ENCODE results near the gene SMG6.
A peak's percentile ranks its signal among the peaks of the same experiment; 100 is the strongest.

Gene SMG6

DNA sequence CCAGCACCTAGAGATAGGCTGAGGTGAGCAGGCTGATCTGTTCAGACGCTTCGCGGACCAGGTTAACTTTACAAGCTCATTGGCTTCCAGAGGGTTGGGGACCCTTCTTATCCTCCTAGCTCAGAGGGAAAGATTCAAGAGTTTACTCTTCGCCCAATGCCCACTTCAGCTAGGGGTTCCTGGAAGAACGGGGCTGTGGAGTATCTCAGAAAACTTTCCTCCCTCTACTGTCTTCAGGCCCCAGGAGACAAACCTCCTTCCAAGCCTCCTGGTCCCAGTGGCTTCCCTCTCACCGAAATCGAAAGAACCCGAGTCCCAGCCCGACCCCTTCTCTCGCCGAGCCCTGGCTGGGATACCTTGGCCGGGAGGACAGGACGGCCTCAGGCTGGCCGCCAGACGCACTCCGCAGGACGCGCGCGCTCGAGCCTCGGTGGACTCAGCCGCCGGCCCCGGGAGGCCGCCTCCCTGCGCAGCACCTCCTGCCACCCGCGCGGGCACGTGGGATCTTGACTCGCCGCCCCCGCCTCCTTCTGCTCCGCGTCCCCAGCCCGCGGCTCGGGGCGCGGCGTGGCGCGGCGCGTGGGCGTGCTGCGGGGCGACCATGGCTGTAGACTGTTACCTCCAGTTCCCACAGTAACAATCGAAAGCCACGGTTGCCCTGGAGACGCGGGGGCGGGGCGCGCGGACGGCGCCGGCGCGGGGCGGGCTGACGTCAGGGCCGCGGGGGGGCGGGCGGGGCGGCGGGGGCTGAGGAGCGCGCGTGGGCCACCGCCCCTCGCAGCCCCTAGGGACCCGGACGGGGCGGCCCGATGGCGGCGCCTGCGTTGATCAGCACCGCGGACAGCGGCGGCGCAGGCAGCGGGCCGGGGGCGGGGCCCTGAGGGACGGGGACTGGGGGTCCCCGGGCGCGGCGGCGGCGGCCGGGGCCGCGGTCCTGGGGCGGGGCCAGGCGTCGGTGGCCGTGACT, 254.0 kb downstream of the SMG6 start:
- DNase-seq (ENCODE audit: low read depth, low spot score): peak; percentile 72

DNA sequence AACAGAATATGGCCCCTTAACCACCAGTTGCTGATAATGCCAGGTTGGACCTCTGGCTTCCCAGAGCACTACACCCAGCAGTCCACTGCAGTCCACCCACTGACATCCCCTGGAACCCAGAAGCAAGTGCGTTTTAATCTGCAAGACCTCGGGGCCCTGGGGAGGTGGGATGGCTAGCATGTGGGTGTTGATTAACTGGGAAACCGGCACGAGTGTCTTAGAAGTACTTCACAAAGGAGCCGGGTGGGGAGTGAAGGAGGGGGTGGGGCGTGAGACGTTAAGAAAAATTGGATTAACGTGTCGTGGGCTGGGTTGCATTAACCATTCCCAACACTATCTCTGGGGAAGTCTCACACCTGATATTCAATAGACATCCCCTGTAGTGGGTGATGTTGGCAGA, 254.8 kb downstream of the SMG6 start:
- no peak for DNase-seq (ENCODE audit: low read depth, low spot score)

DNA sequence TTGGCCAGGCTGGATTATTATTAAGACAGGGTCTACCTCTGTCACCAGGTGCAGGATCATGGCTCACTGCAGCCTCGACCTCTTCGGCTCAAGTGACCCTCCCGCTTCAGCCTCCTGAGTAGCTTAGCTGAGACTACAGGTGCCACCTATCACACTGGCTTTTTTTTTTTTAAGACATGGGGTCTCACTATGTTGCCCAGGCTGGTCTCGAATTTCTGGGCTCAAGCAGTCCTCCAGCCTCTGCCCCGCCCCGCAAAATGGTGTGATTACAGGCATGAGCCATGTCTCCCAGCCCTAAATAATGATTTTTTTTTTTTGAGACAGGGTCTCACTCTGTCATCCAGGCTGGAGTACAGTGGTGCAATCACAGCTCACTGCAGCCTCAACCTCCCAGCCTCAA, 256.0 kb downstream of the SMG6 start:
- no peak for DNase-seq (ENCODE audit: low read depth, low spot score)

DNA sequence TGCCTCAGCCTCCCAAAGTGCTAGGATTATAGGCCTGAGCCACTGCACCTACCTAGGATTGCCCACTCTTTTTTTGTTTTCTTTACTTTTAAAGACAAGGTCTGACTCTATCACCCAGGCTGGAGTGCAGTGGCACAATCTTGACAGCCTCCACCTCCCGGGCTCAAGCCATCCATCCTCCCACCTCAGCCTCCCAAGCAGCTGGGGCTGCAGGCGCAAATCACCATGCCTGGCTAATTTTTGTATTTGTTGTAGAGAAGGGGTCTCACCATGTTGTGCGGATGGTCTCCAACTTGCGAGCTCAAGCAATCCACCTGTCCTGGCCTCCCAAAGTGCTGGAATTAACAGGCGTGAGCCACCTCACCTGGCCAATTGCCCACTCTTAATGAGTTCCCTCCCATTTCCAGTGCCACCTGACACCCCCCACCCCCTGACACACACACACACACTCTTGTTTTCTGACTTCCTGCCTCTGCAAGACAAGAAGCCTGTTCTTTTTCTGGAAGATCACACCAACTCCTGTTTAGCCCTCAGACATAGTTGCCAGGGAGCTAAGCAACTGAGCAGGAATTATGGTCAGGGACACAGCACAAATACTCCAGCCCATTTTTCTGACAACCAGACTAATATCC, 259.2 kb downstream of the SMG6 start:
- DNase-seq (ENCODE audit: low read depth, low spot score): no peak

DNA sequence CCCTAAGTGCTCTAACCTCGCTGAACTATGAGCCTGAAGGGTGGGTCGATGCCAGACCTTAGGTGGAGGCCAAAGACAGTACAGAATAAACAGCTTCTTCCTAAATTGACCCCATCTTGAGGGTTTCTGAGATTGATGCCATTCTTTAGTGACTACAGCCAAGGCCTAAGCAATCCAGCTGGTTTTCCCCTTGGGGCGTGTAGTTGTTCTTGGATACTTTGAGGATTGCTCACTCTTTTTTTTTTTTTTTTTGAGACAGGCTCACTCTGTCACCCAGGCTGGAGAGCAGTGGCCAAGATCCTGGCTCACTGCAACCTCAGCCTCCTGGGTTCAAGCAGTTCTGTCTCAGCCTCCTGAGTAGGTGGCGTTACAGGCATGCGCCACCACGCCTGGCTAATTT, 259.8 kb downstream of the SMG6 start:
- no peak for DNase-seq (ENCODE audit: low read depth, low spot score)

DNA sequence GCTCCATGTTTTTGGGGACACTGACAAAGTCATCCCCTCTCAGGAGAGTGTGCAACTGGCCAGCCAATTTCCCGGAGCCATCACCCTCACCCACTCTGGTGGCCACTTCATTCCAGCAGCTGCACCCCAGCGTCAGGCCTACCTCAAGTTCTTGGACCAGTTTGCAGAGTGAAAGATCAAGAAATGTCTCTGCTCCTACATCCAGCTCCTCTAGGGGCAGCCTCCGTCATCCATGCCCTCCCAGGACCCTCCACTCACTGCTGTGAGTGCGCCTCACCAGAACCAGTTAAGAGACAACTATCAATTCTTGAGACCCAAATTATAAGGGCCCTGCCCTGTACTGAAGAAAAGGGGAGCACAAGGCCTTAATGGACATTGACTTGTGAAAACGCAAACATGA, 260.7 kb downstream of the SMG6 start:
- no peak for DNase-seq (ENCODE audit: low read depth, low spot score)

DNA sequence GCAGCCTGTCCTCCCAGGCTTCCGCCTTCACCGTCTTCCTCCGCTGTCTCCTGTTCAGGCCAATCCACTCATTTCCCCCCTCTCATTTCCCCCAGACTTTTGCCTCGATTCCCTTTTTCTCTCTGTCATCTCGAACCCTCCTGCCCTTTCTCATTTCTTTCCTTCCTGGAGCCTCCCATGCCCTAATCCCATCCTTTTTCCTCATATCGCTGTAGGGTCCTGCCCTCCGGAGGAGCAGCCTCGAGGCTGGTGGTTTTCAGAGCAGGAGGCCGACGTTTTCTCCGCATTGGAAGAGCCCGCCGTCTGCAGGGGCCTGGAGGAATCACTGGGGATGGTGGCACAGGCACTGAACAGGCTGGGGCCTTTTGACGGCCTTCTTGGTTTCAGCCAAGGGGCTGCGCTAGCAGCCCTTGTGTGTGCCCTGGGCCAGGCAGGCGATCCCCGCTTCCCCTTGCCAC, 261.2 kb downstream of the SMG6 start:
- no peak for DNase-seq (ENCODE audit: low read depth, low spot score)

DNA sequence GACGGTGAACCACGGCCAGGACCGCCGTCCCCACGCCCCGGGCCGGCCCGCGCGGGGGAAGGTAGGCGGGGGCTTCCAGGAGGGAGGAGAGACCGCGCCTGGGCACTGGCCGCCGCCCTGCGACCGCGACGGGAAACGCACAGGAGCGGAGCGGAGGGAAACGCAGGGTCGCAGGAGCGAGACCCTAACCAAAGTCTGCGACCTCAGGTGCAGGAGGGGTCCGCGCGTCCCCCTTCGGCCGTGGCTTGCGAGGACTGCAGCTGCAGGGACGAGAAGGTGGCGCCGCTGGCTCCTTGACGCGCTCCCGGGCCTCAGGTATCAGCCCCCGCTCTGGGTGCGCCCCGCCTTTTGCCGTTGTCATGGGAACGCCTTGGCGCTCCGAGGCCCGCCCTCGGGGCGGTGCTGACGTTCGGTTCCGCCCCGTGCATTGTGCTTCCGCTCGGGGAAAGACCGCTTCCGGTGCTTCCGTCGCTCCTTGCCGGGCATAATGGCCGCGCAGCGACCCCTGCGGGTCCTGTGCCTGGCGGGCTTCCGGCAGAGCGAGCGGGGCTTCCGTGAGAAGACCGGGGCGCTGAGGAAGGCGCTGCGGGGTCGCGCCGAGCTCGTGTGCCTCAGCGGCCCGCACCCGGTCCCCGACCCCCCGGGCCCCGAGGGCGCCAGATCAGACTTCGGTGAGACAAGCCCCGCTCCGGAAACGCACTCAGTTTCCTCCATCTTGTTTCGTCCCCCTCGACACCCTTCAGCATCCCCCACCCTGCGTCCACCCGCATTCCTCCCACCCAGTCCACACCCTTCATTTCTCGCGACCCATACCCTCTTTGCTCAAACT, 261.8 kb downstream of the SMG6 start, which contains the start of gene OVCA2:
TSS of gene OVCA2 (plus strand) at position 462 of the 829 bp plus-strand sequence. CDS start at position 488, 26 bp downstream.
- DNase-seq (ENCODE audit: low read depth, low spot score): peak; percentile 95

DNA sequence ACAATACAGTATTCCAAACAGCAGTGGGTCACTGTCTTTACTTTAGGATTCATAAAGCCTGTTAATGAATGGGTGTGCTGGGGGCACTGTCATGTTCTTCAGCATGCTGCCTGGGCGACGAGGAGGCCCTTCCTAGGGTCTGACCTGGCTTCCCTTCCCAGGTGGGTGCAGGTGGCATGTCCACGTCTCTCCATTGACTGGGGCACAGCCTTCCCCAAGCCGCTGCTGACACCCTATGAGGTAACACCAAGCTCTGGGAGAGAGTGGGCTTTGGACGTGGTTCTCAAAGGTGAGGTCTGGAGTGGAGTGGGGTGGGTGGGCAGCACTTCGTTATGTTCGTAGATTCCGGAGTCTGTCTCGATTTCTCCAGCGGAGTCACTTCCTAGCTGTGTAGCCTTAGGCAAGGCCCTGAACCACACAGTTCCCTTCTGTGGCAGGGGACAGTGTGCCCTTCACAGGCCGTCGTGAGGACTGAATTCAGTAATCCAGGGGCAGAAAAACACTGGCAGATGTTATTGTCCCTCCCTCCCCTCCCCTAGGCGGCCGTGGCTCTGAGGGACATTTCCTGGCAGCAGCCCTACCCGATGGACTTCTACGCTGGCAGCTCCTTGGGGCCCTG, 262.5 kb downstream of the SMG6 start:
- no peak for DNase-seq (ENCODE audit: low read depth, low spot score)

DNA sequence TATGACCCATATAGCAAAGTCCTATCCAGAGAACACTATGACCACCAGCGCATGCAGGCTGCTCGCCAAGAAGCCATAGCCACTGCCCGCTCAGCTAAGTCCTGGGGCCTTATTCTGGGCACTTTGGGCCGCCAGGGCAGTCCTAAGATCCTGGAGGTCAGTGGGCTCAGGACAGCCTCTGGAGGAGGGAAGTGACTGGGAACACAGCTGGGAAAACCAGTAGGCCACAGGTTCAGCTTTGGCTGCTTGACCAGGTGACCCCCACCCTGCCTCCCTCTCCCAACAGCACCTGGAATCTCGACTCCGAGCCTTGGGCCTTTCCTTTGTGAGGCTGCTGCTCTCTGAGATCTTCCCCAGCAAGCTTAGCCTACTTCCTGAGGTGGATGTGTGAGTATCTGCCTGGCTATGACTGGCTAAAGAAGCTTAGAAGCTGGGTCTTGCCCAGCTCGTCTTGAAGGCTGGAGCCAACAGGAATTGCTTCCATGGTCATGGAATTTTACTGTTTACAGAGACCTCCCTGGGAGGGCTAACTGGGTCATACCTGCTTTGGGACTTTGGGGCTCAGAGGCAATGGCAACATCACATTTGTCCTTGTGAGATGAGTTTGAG, 263.3 kb downstream of the SMG6 start:
- no peak for DNase-seq (ENCODE audit: low read depth, low spot score)

DNA sequence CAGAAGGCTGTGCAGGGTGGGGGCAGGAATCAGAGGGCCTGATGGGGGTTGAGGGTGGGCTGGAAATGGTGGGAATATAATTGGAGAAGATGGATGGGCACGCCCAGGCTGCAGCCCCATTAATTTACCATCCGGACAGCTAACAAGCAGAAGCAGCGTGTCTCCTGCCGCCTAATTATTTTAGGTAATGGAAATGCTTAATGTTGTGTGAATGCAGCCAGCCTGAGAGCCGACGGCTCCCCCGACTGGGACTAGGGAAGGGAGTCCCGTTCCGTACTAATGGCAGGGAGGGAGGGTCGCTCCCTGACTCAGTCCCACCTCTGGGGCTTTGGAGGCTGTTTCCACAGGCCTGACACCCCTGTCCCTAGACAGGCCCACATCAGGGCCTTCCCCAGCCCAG, 266.4 kb downstream of the SMG6 start:
- no peak for DNase-seq (ENCODE audit: low read depth, low spot score)

DNA sequence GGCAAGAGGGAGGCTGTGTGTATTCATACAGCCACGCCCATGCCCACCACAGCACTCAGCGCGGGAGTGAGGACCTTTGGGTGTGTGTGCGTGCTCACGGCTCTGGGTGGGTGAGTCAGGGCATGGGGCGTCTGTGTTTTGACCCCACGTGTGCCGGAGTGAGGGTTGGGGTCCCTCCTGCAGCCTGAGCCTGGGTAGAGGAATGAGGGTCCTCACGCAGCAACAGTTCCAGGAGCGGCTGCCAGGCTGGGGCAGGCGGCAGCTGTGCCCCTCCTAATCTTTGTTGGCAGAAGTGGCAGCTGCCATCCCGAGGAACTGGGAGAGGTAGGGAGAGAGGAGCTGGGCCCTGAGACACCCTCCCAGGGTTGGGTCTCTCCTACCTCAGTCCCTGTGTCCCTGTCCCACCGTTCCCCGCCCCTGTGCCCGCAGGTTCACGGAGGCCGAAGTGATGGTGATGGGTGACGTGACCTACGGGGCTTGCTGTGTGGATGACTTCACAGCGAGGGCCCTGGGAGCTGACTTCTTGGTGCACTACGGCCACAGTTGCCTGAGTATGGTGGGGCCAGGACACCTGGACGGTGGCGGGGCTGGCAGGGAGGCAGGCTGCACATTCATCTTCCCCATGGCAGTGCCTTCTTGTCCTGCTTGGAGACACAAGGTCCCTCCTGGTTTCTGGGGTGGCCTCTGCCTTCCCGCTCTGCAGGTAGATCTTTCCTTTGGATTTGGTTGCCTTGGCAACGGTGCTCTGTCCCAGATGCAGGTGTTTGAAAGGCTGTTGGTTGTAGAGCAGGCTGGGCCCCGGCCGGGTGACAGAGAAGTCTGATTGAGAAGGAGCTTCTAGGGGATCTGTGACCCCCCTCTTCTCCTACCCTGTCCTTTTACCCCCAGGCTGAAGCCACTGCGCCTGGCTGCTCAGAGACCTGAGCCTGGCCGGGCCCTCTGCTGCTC, 267.8 kb downstream of the SMG6 start:
- no peak for DNase-seq (ENCODE audit: low read depth, low spot score)

DNA sequence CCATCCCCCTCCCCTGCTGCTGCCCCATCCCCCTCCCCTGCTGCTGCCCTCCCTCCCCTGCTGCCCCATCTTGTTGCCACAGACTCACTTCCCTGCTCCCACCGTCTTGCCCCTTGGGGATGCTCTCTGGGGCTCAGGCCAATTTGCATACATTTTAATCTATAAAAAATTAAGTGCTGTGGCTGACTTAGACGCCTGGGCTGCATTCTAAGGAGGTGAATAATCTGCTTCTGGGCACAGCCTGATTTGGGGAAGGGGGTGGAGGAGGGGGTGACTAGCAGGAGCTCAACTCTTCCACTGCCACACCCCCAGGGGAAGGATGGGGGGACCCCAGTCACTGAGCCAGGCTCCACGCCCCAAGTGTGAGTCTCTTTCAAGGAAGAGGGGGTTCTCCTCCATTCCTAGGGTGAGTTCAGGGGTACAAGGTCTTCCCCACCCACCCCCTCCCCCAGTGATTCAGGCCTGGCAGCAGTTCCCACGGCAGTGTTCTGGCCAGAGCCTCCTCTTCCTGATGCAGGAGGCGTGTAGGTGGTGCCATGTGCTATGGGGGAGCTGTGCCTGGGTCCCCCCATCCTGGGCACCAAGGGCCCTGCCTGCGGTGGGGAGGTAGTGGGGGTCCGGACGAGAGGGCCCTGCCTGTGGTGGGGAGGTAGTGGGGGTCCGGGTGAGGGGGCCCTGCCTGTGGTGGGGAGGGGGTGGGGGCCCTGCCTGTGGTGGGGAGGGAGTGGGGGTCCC, 268.6 kb downstream of the SMG6 start:
- no peak for DNase-seq (ENCODE audit: low read depth, low spot score)

DNA sequence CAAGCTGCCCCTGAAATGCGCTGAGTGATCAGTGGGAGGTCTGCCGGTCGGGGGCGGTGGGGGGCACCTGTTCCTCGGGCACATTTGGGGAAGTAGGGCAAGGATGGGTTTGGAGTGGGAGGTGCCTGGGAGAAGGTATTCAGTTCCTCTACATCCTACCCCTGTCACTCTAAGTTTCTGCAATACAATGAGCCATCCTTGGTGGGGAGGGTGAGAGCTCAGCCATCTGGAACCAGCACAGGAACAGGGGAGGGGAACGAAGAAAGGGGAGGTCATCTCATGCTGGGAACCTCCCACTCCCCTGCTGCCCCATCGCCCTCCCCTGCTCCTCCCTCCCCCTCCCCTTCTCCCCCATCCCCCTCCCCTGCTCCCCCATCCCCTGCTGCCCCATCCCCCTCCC, 269.4 kb downstream of the SMG6 start:
- no peak for DNase-seq (ENCODE audit: low read depth, low spot score)

DNA sequence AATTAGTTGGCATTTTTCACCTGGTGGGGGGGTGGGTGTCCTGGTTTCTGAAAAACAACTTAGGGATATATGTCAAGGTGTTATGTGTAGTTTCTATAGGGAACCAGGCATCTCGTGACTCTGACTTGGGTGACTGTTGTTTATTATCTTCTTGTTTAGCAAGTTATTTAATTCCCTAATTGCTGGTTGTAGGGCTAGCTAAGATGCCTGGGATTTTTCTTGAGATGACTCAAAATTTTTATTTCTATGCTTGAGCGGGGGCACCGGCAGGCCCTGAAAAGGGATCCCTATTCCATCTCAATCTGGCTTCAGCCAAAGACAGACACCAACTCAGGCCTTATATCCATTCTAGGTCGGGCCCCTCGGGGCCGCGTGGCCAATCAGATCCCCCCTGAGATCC, 270.4 kb downstream of the SMG6 start:
- no peak for DNase-seq (ENCODE audit: low read depth, low spot score)

DNA sequence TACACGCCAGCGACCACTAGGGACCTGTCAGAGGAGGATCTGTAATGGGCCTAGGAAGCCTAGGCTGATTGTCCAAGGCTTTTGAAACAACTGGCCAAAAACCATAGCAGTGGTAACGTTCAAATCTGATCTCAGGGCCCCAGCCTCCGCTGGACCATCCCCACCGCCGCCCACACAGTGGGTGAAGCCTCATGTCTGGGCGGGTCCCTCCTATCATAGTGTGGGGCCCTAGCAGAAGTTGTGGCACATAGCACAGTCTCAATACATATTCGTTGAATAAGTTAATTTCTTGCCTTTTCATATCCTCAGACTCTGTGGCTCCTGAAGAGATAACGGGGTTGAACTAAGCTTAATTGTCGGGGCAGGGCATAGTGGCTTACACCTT, 272.8 kb downstream of the SMG6 start:
- DNase-seq (ENCODE audit: low read depth, low spot score): no peak

DNA sequence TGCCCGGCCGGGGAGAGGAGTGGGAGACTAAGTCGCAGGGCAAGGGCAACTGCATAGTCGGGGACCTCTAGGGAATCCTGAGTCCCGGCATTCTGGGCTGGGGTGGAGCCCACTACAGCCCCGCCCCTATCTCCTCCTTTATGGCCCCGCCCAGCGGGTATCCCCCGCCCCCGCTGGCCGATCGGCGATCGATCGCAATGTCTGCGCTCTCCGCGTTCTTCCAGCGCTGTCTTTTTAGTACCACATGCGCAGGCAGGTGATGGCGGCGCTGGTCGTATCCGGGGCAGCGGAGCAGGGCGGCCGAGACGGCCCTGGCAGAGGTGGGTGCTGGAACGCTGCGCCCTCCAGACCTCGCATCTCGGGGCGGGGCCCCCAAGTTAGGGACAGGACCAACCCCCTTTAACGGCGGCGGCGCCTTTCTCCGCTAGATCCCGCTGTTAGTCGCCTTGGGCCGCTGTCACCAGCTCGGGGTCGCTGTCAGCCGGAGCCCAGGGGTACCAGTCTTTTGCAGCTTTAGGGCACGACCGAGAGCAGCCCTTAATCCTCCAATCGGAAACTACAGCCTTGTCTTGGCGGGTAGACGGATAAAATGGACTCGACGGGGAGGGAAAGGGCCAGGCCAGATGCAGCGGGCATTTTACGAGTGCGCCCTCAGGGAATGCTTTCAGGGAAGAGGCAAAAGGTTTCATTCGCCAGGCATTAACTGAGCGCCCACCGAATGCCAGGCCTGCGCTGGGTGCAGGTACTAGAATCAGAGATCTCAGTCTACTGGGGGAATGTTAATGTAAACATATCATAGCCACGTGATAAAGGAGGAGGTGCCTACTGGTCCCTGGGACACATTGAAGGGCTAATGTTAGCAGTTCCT, 273.4 kb downstream of the SMG6 start, which contains the start of gene DPH1:
TSS of gene DPH1 (plus strand) at position 243 of the 868 bp plus-strand sequence. CDS start at position 260, 17 bp downstream.
- peak; percentile 74 for DNase-seq (ENCODE audit: low read depth, low spot score)

DNA sequence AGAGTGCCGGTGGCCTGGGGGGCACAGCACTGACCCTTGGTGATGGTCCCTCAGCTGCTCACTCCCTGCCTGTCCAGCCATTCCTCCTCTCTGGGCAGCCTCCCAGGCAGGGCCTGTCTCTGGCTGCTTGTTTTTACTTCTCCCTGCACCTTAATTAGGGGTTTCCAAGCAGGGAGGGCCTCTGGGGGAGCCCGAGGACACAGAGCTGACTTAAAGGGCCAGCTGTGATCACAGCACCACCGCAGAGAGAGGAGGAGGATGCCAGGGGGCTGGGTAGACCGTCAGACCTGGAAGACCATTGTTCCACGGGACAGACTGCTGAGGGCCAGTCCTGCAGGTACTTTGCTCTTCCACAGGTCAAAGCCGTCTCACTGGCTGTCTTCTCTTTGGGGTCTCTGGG, 274.8 kb downstream of the SMG6 start:
- DNase-seq (ENCODE audit: low read depth, low spot score): no peak

Data from activated naive CD8-positive, alpha-beta T cell treated with anti-CD3 and anti-CD28 coated beads, Interleukin-2, amount 50 U/mL, for 16 hours (primary cell).